ENCODE results near the gene DNAJC22. TPM values are rescaled to one million over a fixed set of nuclear protein-coding genes. Genes with fewer than 3 reads are reported as not detected.

DNAJC22 gene
- total and polyA plus RNA-seq, 2 donors (not counting 1 experiment from before 2014, with no cell fraction given): 2.4 to 4.8 TPM

GRCh38 chr12:49400304-49400703 lies 53.6 kb downstream of the DNAJC22 start:
- Histone ChIP-seq H3K9me3 (ENCODE audit: control insufficient read depth, insufficient read depth, low read depth, low read length) (no peaks in the 10 kb centered on the region), H3K4me1 (ENCODE audit: control insufficient read depth, extremely low read depth, insufficient read depth, low read length) (no peaks in the 10 kb centered on the region), H3K4me2 (ENCODE audit: extremely low read depth, insufficient read depth, low read length) (no peak overlapping the region), H3K9ac (ENCODE audit: insufficient read depth, low read length) (no peak overlapping the region), H2AFZ (ENCODE audit: low read length) (no peak overlapping the region), H4K20me1 (ENCODE audit: control insufficient read depth, extremely low read depth, insufficient read depth, low read length) (no peaks in the 10 kb centered on the region), H3K27ac (ENCODE audit: insufficient read depth, low read length) (no peak overlapping the region), H3K27me3 (ENCODE audit: control insufficient read depth, insufficient read depth, low read length) (no peaks in the 10 kb centered on the region), H3K79me2 (ENCODE audit: control insufficient read depth, insufficient read depth, low read length) (peaks cover 21% of the 10 kb centered on the region), H3K36me3 (ENCODE audit: control insufficient read depth, insufficient read depth, low read length) (no peaks in the 10 kb centered on the region), H3K4me3 (replicated peaks in 1 of 4; ENCODE audit: control extremely low read depth in 1 of 4, insufficient read depth in 1 of 4, low read depth in 3 of 4, low read length in 4 of 4) (no peak overlapping the region)
- DNase-seq (ENCODE audit: low read depth in 2 of 2): no peak
- TF ChIP-seq CTCF (conservative IDR thresholded peaks at IDR 0.05 in 1 of 2, IDR thresholded peaks at IDR 0.05 in 1 of 2; ENCODE audit: low read depth in 1 of 2, low read length in 2 of 2) (no peak), EZH2 (IDR thresholded peaks at IDR 0.05; ENCODE audit: low read length, missing control alignments) (no peak)

Other genes with a start within 250 kb of the DNAJC22 start
- 53.2 and 54.2 TPM in 2 replicates for gene LMBR1L, start 236.0 kb upstream of the DNAJC22 start, total RNA-seq
- 28.0 and 30.9 TPM in 2 replicates for gene LMBR1L, start 236.0 kb upstream of the DNAJC22 start, polyA plus RNA-seq
- gene TUBA1B, start 215.5 kb upstream of the DNAJC22 start, total RNA-seq: 656 and 1,258 TPM in 2 replicates
- gene TUBA1B, start 215.5 kb upstream of the DNAJC22 start, polyA plus RNA-seq: 3,083 and 6,675 TPM in 2 replicates
- 772 and 888 TPM in 2 replicates for gene TUBA1A, start 157.8 kb upstream of the DNAJC22 start, total RNA-seq
- 2,642 and 3,496 TPM in 2 replicates for gene TUBA1A, start 157.8 kb upstream of the DNAJC22 start, polyA plus RNA-seq
- 121 and 164 TPM in 2 replicates for gene TUBA1C, start 81.8 kb upstream of the DNAJC22 start, total RNA-seq
- gene TUBA1C, start 81.8 kb upstream of the DNAJC22 start, polyA plus RNA-seq: 1,111 and 2,663 TPM in 2 replicates
- 0.26 and 0.50 TPM in 2 replicates for gene PRPH, start 51.7 kb upstream of the DNAJC22 start, total RNA-seq
- gene PRPH, start 51.7 kb upstream of the DNAJC22 start, polyA plus RNA-seq: 0.06 and 0.49 TPM in 2 replicates
- gene TROAP, start 23.6 kb upstream of the DNAJC22 start, total RNA-seq: 0.51 and 6.3 TPM in 2 replicates
- 4.8 and 22.4 TPM in 2 replicates for gene TROAP, start 23.6 kb upstream of the DNAJC22 start, polyA plus RNA-seq
- 0.17 TPM in 1 of 2 replicates, not detected in the other for gene C1QL4, start 9.7 kb upstream of the DNAJC22 start, total RNA-seq
- 0.10 TPM in 1 of 2 replicates, not detected in the other for gene C1QL4, start 9.7 kb upstream of the DNAJC22 start, polyA plus RNA-seq
- 14.1 and 22.1 TPM in 2 replicates for gene SPATS2, start 20.6 kb downstream of the DNAJC22 start, total RNA-seq
- 33.2 and 43.6 TPM in 2 replicates for gene SPATS2, start 20.6 kb downstream of the DNAJC22 start, polyA plus RNA-seq
- gene KCNH3, start 192.1 kb downstream of the DNAJC22 start, total RNA-seq: 0.17 and 0.26 TPM in 2 replicates
- 0.05 and 0.09 TPM in 2 replicates for gene KCNH3, start 192.1 kb downstream of the DNAJC22 start, polyA plus RNA-seq
- gene MCRS1, start 221.3 kb downstream of the DNAJC22 start, total RNA-seq: 37.5 and 52.2 TPM in 2 replicates
- 51.1 and 55.4 TPM in 2 replicates for gene MCRS1, start 221.3 kb downstream of the DNAJC22 start, polyA plus RNA-seq

Measured in fibroblast of lung (primary cell).